Choroid plexus epithelial cell (primary cell): ENCODE data around the gene RFTN1.

Experiments used
- DNase-seq: peaks from one replicate; pipeline ENCODE4 v3.0.0-alpha.2; 2010; ENCODE audit warnings: low read depth
- H3K4me3 ChIP-seq: 2 replicates; pipeline ENCODE4 v1.5.1; 2011; ENCODE audit warnings: low read depth, mild to moderate bottlenecking, control low read depth, low read length, moderate library complexity
- TF ChIP-seq, protein P1 (sequence below): conservative IDR thresholded peaks from 2 replicates; pipeline ENCODE4 v1.5.1; 2011; ENCODE audit warnings: low read depth, mild to moderate bottlenecking, control low read depth, inconsistent platforms, low read length, moderate library complexity

Gene RFTN1

DNA sequence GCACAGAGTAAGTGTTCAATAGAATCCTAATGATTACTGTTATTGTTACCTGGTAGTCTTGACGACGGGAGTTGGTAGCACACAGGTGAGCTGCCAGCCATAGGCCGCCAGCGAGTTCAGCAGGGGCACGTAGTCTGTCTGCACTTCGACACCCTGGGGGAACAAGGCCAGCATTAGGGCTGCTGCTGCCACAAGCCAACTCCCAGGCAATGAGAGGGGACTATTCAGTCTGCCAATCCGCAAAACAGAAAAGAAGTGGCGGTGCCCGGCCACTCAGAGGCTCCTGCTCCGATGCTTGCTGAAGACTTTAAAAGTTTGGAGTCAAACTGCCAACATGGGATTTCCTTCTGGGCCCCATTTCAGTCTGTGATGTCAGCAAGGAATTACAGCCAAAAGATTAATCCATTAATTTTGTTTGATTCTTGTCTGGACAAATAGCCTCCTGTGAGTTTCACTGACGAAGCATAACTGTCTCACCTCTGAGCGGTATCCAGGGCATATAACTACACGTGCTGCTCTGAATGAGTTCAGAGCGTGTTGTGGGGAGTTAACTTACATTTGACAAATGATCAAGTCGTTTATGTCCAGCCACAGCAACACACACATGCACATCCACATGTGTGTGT, 186.7 kb downstream of the RFTN1 start:
- no peak for DNase-seq
- H3K4me3 ChIP-seq = no peak overlapping the region
- TF ChIP-seq, protein P1, sequence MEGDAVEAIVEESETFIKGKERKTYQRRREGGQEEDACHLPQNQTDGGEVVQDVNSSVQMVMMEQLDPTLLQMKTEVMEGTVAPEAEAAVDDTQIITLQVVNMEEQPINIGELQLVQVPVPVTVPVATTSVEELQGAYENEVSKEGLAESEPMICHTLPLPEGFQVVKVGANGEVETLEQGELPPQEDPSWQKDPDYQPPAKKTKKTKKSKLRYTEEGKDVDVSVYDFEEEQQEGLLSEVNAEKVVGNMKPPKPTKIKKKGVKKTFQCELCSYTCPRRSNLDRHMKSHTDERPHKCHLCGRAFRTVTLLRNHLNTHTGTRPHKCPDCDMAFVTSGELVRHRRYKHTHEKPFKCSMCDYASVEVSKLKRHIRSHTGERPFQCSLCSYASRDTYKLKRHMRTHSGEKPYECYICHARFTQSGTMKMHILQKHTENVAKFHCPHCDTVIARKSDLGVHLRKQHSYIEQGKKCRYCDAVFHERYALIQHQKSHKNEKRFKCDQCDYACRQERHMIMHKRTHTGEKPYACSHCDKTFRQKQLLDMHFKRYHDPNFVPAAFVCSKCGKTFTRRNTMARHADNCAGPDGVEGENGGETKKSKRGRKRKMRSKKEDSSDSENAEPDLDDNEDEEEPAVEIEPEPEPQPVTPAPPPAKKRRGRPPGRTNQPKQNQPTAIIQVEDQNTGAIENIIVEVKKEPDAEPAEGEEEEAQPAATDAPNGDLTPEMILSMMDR = no peak

DNA sequence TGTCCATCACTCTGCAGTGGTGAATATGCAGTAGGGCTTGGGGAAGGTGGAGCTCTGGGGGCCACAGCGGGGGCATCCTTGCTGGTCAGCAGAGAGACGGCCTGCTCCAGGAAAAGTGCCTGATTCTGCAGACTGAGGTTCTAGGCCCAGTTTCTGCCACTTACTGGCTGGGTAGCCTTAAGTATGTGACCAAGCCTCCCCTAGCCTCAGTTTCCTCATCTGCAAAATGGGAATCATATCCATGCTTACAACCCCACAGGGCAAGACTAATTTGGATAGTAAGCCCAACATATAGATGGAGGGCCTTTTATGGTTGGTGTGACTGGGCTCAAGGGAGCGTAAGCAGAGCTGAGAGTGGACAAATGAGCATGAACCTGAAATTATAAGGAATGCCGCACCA, 187.6 kb downstream of the RFTN1 start:
- H3K4me3 ChIP-seq = no peak overlapping the region
- TF ChIP-seq, protein P1 = no peak
- no peak for DNase-seq

DNA sequence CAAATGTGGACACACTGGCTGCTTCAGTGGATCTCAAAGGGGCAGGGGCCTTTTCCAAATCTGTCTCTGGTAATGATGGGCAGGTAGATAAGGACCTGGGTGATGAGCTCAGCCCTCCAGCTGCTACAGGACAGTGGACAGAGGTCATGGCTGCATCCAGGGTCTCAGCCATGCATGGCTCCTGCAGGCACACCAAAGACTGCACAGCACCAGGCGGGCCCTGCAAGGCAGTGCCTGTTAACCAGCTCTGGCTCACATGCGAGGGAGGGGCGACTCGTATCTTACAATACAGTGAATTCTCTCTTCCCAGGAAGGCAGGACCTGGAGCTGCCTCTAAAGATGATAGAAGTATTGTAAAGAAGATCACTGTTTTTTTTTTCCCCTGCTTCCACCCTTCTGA, 189.8 kb downstream of the RFTN1 start:
- TF ChIP-seq, protein P1 = no peak

DNA sequence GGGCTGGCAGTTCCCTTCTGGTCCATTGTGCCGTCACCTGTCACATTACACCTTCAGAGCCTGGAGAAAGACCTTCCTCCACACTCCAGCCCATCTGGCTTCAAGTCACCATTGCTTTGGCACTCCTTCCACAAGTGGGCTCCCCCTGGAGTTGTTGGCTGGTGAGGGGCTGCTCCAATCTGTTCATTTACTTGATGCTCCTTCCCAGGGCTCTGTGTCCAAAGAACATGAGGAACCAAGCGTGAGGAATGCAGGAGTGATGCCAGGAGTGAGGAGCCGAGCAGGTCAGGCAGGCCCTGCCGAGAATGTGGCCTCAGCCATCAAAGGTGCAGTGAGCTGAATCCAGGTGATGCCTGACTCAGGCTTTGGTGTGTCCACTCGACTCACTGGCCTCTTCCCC, 191.3 kb downstream of the RFTN1 start:
- TF ChIP-seq, protein P1 = no peak
- no peak for DNase-seq
- no peak overlapping the region for H3K4me3 ChIP-seq

More for the DNA sequence above, 189.8 kb downstream of the RFTN1 start:
- no peak overlapping the region for H3K4me3 ChIP-seq
- DNase-seq = no peak

DNA sequence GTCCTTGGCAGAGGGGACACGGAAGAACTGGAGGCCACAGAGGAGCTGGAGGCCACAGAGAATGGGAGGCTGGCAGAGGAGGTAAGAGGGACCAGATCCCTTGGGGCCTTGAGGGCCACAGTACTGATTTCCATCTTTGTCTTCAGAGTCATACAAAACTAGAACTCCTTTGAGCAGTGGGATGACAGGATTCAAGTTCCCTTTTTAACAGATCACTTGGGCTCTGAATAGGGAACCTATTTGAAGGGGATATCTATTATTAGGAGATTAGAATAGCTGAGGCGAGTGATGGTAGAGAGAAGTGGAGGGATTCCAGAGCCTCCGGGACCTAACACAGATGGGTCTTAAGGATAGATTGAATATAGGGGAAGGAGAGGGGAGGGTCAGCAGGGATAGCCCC, 192.8 kb downstream of the RFTN1 start:
- DNase-seq = no peak

DNA sequence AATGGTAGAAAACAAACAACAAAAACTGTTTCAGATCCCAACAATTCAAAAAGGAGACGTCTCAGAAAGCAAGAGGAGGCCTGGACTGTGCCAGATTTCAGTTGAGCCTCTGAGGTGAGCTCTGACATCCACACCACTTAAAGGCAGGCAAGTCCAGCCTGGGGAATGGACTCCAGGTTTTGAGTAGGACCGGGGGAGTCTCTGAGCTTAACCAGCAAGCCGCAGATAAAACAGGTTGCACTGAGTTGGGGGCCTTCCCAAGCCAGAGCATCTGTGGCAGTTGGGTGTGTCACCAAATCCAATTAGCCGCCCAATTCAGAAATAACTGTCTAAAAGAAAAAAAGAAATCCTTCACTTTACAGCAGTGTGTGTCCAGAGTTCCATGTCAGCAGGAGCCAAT, 193.8 kb downstream of the RFTN1 start:
- TF ChIP-seq, protein P1 = no peak
- DNase-seq = no peak
- no peak overlapping the region for H3K4me3 ChIP-seq

More for the DNA sequence above, 192.8 kb downstream of the RFTN1 start:
- TF ChIP-seq, protein P1 = no peak
- H3K4me3 ChIP-seq = no peak overlapping the region

DNA sequence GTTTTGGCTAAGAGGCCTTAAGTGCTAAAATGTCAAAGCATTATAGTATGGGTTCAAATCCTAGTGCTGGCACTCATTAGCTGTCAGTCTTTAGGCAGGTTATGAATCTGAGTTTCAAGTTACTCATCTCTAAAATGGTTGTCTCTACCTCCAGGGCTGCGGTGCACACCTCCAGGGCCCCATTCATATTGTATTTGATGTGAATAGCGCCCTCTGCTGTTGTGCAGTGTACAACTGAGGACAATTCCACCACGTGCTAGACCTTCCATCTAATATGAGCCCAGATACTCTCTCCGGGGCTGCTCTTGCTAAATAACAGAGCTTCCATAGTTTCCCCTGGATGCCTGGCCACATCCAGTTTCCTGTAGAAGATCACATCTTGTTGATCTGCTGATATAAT, 194.2 kb downstream of the RFTN1 start:
- H3K4me3 ChIP-seq = no peak overlapping the region
- TF ChIP-seq, protein P1 = peak; percentile 46
- no peak for DNase-seq
